Liver (tissue), 9 donors: ENCODE data around the gene PYGO2. TPM values are rescaled to one million over a fixed set of nuclear protein-coding genes. Genes with fewer than 3 reads are reported as not detected.

Experiments
- DNase-seq: peaks from one replicate; pipeline ENCODE4 v3.0.0-alpha.2; 2017; ENCODE audit warnings: low spot score
- H3K27ac ChIP-seq, 2 donors: one replicate each; pipeline ENCODE4 v1.7.0; 2013; ENCODE audit warnings: inconsistent platforms in 2 of 2, low read length in 2 of 2, control low read depth in 1 of 2, low read depth in 1 of 2, mild to moderate bottlenecking in 1 of 2
- H3K27me3 ChIP-seq, 4 donors: one replicate each; pipeline versions ENCODE4 v1.6.1 to v1.7.0; 2013; ENCODE audit warnings: low read length in 3 of 4, inconsistent platforms in 1 of 4, mild to moderate bottlenecking in 1 of 4, moderate library complexity in 1 of 4; ENCODE audit not compliant: control insufficient read depth in 4 of 4, insufficient read depth in 4 of 4
- H3K36me3 ChIP-seq, 4 donors: one replicate each; pipeline versions ENCODE4 v1.6.1 to v1.7.0; 2013; ENCODE audit warnings: low read length in 3 of 4, mild to moderate bottlenecking in 3 of 4, low read depth in 1 of 4, moderate library complexity in 1 of 4; ENCODE audit not compliant: control insufficient read depth in 4 of 4, insufficient read depth in 3 of 4
- H3K4me1 ChIP-seq, 4 donors: one replicate each; pipeline versions ENCODE4 v1.6.1 to v1.7.0; 2013; ENCODE audit warnings: low read length in 3 of 4, mild to moderate bottlenecking in 3 of 4, moderate library complexity in 1 of 4; ENCODE audit not compliant: control insufficient read depth in 4 of 4, insufficient read depth in 4 of 4
- H3K4me3 ChIP-seq, 3 donors: one replicate each; pipeline versions ENCODE4 v1.6.1 to v1.7.0; 2013; ENCODE audit warnings: low read length in 3 of 3, control low read depth in 1 of 3, low read depth in 1 of 3, mild to moderate bottlenecking in 1 of 3
- H3K9ac ChIP-seq, 2 donors: one replicate each; pipeline ENCODE4 v1.7.0; 2013; ENCODE audit warnings: low read length in 2 of 2, mild to moderate bottlenecking in 2 of 2, moderate library complexity in 2 of 2, control low read depth in 1 of 2, low read depth in 1 of 2
- H3K9me3 ChIP-seq, 4 donors: one replicate each; pipeline versions ENCODE4 v1.6.1 to v1.7.0; 2013; ENCODE audit warnings: low read length in 3 of 4; ENCODE audit not compliant: control insufficient read depth in 4 of 4
- ATF3 ChIP-seq: IDR thresholded peaks from 2 replicates; pipeline ENCODE4 v1.6.1; 2016; ENCODE audit warnings: antibody characterized with exemption
- CTCF ChIP-seq: fragments of 150-350 bp; IDR thresholded peaks from 2 replicates; pipeline ENCODE4 v1.5.1; 2017; ENCODE audit warnings: improper control_type of control experiment, low read depth, low read length; ENCODE audit not compliant: missing input control
- EGR1 ChIP-seq, 2 donors: IDR thresholded peaks; 2 replicates each; pipeline ENCODE4 v1.6.1; 2016 to 2018; ENCODE audit warnings: antibody characterized with exemption in 2 of 2, low read depth in 2 of 2
- FOXA1 ChIP-seq: IDR thresholded peaks from 2 replicates; pipeline ENCODE4 v1.6.1; 2016; ENCODE audit warnings: antibody characterized with exemption
- FOXA2 ChIP-seq: IDR thresholded peaks from 2 replicates; pipeline ENCODE4 v1.6.1; 2016; ENCODE audit warnings: antibody characterized with exemption
- GABPA ChIP-seq, 2 donors: IDR thresholded peaks in 1 of 2; conservative IDR thresholded peaks in 1 of 2; 2 replicates each; pipeline ENCODE4 v1.6.1; 2016; ENCODE audit warnings: antibody characterized with exemption in 2 of 2, mild to moderate bottlenecking in 1 of 2, moderate library complexity in 1 of 2
- JUND ChIP-seq, 2 donors: IDR thresholded peaks; 2 replicates each; pipeline ENCODE4 v1.6.1; 2016; ENCODE audit warnings: antibody characterized with exemption in 2 of 2
- NR2F2 ChIP-seq: IDR thresholded peaks from 2 replicates; pipeline ENCODE4 v1.6.1; 2016; ENCODE audit warnings: antibody characterized with exemption
- RAD21 ChIP-seq, 2 donors: IDR thresholded peaks; 2 replicates each; pipeline ENCODE4 v1.6.1; 2016; ENCODE audit warnings: antibody characterized with exemption in 2 of 2, mild to moderate bottlenecking in 2 of 2
- REST ChIP-seq: IDR thresholded peaks from 2 replicates; pipeline ENCODE4 v1.6.1; 2016; ENCODE audit warnings: antibody characterized with exemption, mild to moderate bottlenecking
- RXRA ChIP-seq, 2 donors: IDR thresholded peaks; 2 replicates each; pipeline ENCODE4 v1.6.1; 2017 to 2018; ENCODE audit warnings: antibody characterized with exemption in 2 of 2, mild to moderate bottlenecking in 1 of 2
- TAF1 ChIP-seq: conservative IDR thresholded peaks from 2 replicates; pipeline ENCODE4 v1.6.1; 2016; ENCODE audit warnings: antibody characterized with exemption, mild to moderate bottlenecking
- YY1 ChIP-seq: IDR thresholded peaks from 2 replicates; pipeline ENCODE4 v1.6.1; 2016; ENCODE audit warnings: antibody characterized with exemption, mild to moderate bottlenecking
- WGBS: extraction: QIAGEN DNeasy Blood & Tissue Kit; methylation state at CpG from one replicate; pipeline ENCODE4 v1.1.7; 2013; 5-methylcytosine and 5-hydroxymethylcytosine counted together
- polyA plus RNA-seq, 2 donors: library from polyadenylated mRNA; stranded (reverse) in 1 of 2; unstranded in 1 of 2; fragments of 200-250 nt in 1 of 2; fragments of >200 nt in 1 of 2; fragmentation: Nextera tagmentation in 1 of 2; extraction: Ambion mirVana in 1 of 2; gene quantifications; one replicate each; pipeline versions ENCODE4 v1.2.1 to v1.2.3, GENCODE V29; 2013 to 2015
- total RNA-seq, 2 donors: library from RNA; depleted of rRNA; stranded (reverse); fragments of >200 nt; gene quantifications; one replicate each; pipeline ENCODE4 v1.2.3, GENCODE V29; 2014
- TF ChIP-seq, protein P1 (sequence below): IDR thresholded peaks from 2 replicates; pipeline ENCODE4 v1.6.1; 2016; ENCODE audit warnings: antibody characterized with exemption
- TF ChIP-seq, protein P2 (sequence below): IDR thresholded peaks from 2 replicates; pipeline ENCODE4 v1.6.1; 2016; ENCODE audit warnings: antibody characterized with exemption
- donor health status: healthy.
- donor health status: healthy.
- donor health status: healthy.
- donor health status: healthy.
- donor health status: healthy.

The PYGO2 gene
- total and polyA plus RNA-seq, 4 donors: 5.0 to 8.2 (median 7.0) TPM

GRCh38 chr1:154931940-154932487 lies 29.6 kb downstream of the PYGO2 start (continued):
- TF ChIP-seq, protein P1, sequence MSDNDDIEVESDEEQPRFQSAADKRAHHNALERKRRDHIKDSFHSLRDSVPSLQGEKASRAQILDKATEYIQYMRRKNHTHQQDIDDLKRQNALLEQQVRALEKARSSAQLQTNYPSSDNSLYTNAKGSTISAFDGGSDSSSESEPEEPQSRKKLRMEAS: peak; percentile 77
- TF ChIP-seq REST: peak; percentile 91
- TF ChIP-seq RAD21 (IDR thresholded peaks at IDR 0.05): peak in 1 of 2 donors; percentile 32
- TF ChIP-seq NR2F2: peak; percentile 10

DNA sequence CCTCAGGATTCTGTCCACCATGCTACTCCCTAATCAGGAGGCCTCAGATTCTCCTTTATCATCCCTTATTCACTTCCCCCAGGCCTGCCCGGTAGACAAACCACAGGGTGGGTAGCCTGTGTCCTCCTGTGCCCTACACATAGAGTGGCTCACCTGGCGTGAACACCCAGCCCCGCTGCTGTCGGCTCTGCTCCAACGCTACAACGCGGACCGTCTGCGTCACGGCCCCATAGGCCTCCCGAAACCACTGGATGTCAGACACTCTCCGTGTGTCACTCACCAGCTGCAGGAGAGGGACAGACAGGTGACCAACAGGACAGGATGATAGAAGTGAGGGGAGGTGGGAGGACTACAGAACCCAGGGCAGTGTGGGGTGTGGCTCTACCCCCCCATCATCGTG lies 35.4 kb downstream of the PYGO2 start:
- H3K4me3 ChIP-seq: no peak overlapping the region
- no peak for TF ChIP-seq FOXA1
- TF ChIP-seq, protein P1: no peak
- TF ChIP-seq GABPA (IDR thresholded peaks at IDR 0.05 in 1 of 2, conservative IDR thresholded peaks at IDR 0.05 in 1 of 2): no peak
- no peak for TF ChIP-seq EGR1 (IDR thresholded peaks at IDR 0.05; ENCODE audit: low read depth in 2 of 2)
- TF ChIP-seq, protein P2, sequence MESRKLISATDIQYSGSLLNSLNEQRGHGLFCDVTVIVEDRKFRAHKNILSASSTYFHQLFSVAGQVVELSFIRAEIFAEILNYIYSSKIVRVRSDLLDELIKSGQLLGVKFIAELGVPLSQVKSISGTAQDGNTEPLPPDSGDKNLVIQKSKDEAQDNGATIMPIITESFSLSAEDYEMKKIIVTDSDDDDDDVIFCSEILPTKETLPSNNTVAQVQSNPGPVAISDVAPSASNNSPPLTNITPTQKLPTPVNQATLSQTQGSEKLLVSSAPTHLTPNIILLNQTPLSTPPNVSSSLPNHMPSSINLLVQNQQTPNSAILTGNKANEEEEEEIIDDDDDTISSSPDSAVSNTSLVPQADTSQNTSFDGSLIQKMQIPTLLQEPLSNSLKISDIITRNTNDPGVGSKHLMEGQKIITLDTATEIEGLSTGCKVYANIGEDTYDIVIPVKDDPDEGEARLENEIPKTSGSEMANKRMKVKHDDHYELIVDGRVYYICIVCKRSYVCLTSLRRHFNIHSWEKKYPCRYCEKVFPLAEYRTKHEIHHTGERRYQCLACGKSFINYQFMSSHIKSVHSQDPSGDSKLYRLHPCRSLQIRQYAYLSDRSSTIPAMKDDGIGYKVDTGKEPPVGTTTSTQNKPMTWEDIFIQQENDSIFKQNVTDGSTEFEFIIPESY: no peak
- no peak for TF ChIP-seq TAF1
- no peak for TF ChIP-seq JUND (IDR thresholded peaks at IDR 0.05)
- no peak for TF ChIP-seq FOXA2
- no peak for TF ChIP-seq ATF3
- TF ChIP-seq CTCF: no peak
- no peak for TF ChIP-seq YY1
- no peak for TF ChIP-seq RXRA (IDR thresholded peaks at IDR 0.05)
- TF ChIP-seq RAD21 (IDR thresholded peaks at IDR 0.05): no peak
- peaks cover 0 to 1% (median 0%) of the 10 kb centered on the region in 4 donors for H3K4me1 ChIP-seq
- H3K27ac ChIP-seq: no peak overlapping the region
- no peak for DNase-seq
- H3K36me3 ChIP-seq: peaks cover 8 to 56% (median 36%) of the 10 kb centered on the region in 4 donors
- no peak overlapping the region for H3K9ac ChIP-seq
- H3K9me3 ChIP-seq: no peaks in the 10 kb centered on the region
- no peaks in the 10 kb centered on the region for H3K27me3 ChIP-seq
- WGBS: 94% methylated on average over 13 of the region's 13 CpGs
